ENCODE results near the gene MACROD1. TPM values are rescaled to one million over a fixed set of nuclear protein-coding genes. Genes with fewer than 3 reads are reported as not detected.

The MACROD1 gene
- total RNA-seq, 2 experiments from 2014 or later: 24.5 to 31.0 TPM

- H3K4me1 Mint-ChIP-seq (ENCODE audit: low read depth): peaks cover 5% of the 10 kb centered on the region
- no peak overlapping the region for H3K4me3 Mint-ChIP-seq
- no peaks in the 10 kb centered on the region for H3K9me3 Mint-ChIP-seq
- no peak overlapping the region for H3K27ac Mint-ChIP-seq
- ChIA-PET POLR2A (interaction anchor here (0.6 to 1.5 kb wide), 2 partner anchors 9 to 12 kb away, joined by 3 to 4 read pairs; no protein-coding TSS in a partner anchor), CTCF (interaction anchor here (0.6 to 4.3 kb wide), 24 partner anchors 9 to 339 kb away, joined by 3 to 145 read pairs (median 4); partner anchors contain the start of genes COX8A, MARK2 and OTUB1)
- intact Hi-C loops (cut with micrococcal nuclease): loop anchor here (1.0 kb wide), 1 partner anchor 149 kb away; no protein-coding TSS in a partner anchor
- peaks cover 22% of the 10 kb centered on the region for H3K36me3 Mint-ChIP-seq
- DNase-seq: peak; percentile 69
- H3K27me3 Mint-ChIP-seq: no peaks in the 10 kb centered on the region
Measured at GRCh38 chr11:63999349-64000025, 166.4 kb downstream of the MACROD1 start.

- POLR2A ChIA-PET: interaction anchor here (0.6 kb wide), 1 partner anchor 13 kb away, joined by 3 read pairs; no protein-coding TSS in a partner anchor
- H3K9me3 Mint-ChIP-seq: no peaks in the 10 kb centered on the region
- CTCF ChIA-PET: interaction anchor here (0.7 to 4.3 kb wide), 9 partner anchors 12 to 183 kb away, joined by 3 to 145 read pairs (median 4); partner anchors contain the start of gene OTUB1
- no peaks in the 10 kb centered on the region for H3K27me3 Mint-ChIP-seq
- H3K27ac Mint-ChIP-seq: no peak overlapping the region
- peaks cover 5% of the 10 kb centered on the region for H3K4me1 Mint-ChIP-seq (ENCODE audit: low read depth)
- DNase-seq: peak; percentile 13
- intact Hi-C loops (cut with micrococcal nuclease): no loop called here
- H3K4me3 Mint-ChIP-seq: no peak overlapping the region
- peaks cover 24% of the 10 kb centered on the region for H3K36me3 Mint-ChIP-seq
Measured at GRCh38 chr11:63998558-63999348, 167.2 kb downstream of the MACROD1 start.

- ChIA-PET CTCF (interaction anchor here (0.7 to 1.1 kb wide), 2 partner anchors 150 to 155 kb away, joined by 3 read pairs; no protein-coding TSS in a partner anchor), POLR2A (no interaction called here)
- intact Hi-C loops (cut with micrococcal nuclease): no loop called here
- H3K4me1 Mint-ChIP-seq (ENCODE audit: low read depth): peaks cover 7% of the 10 kb centered on the region
- DNase-seq: no peak
- no peak overlapping the region for H3K27ac Mint-ChIP-seq
- no peak overlapping the region for H3K4me3 Mint-ChIP-seq
- no peaks in the 10 kb centered on the region for H3K9me3 Mint-ChIP-seq
- H3K36me3 Mint-ChIP-seq: peaks cover 26% of the 10 kb centered on the region
- no peaks in the 10 kb centered on the region for H3K27me3 Mint-ChIP-seq
Measured at GRCh38 chr11:63997801-63998337, 168.0 kb downstream of the MACROD1 start.

GRCh38 chr11:63997104-63997700, 168.7 kb downstream of the MACROD1 start:
- H3K9me3 Mint-ChIP-seq: no peaks in the 10 kb centered on the region
- POLR2A ChIA-PET: no interaction called here
- DNase-seq: no peak
- CTCF ChIA-PET: no interaction called here
- H3K4me1 Mint-ChIP-seq (ENCODE audit: low read depth): peaks cover 7% of the 10 kb centered on the region
- intact Hi-C loops (cut with micrococcal nuclease): no loop called here
- H3K36me3 Mint-ChIP-seq: peaks cover 27% of the 10 kb centered on the region
- H3K27ac Mint-ChIP-seq: no peak overlapping the region
- H3K27me3 Mint-ChIP-seq: no peaks in the 10 kb centered on the region
- no peak overlapping the region for H3K4me3 Mint-ChIP-seq

- Mint-ChIP-seq H3K9me3 (no peaks in the 10 kb centered on the region), H3K36me3 (peaks cover 31% of the 10 kb centered on the region), H3K4me1 (ENCODE audit: low read depth) (peaks cover 9% of the 10 kb centered on the region), H3K27me3 (no peaks in the 10 kb centered on the region), H3K27ac (no peak overlapping the region), H3K4me3 (no peak overlapping the region)
- POLR2A ChIA-PET: no interaction called here
- no peak for DNase-seq
- intact Hi-C loops (cut with micrococcal nuclease): no loop called here
- CTCF ChIA-PET: no interaction called here
Measured at GRCh38 chr11:63996512-63996911, 169.4 kb downstream of the MACROD1 start.

- peaks cover 4% of the 10 kb centered on the region for H3K4me1 Mint-ChIP-seq (ENCODE audit: low read depth)
- H3K36me3 Mint-ChIP-seq: peaks cover 43% of the 10 kb centered on the region
- no peaks in the 10 kb centered on the region for H3K9me3 Mint-ChIP-seq
- no peak overlapping the region for H3K27ac Mint-ChIP-seq
- intact Hi-C loops (cut with micrococcal nuclease): no loop called here
- no peak for DNase-seq
- H3K4me3 Mint-ChIP-seq: no peak overlapping the region
- CTCF ChIA-PET: interaction anchor here (0.7 kb wide), 1 partner anchor 150 kb away, joined by 3 read pairs; no protein-coding TSS in a partner anchor
- POLR2A ChIA-PET: interaction anchor here (1.1 kb wide), 1 partner anchor 8 kb away, joined by 4 read pairs; no protein-coding TSS in a partner anchor
- H3K27me3 Mint-ChIP-seq: no peaks in the 10 kb centered on the region
Measured at GRCh38 chr11:63993993-63994392, 171.9 kb downstream of the MACROD1 start.

- H3K4me3 Mint-ChIP-seq: no peak overlapping the region
- POLR2A ChIA-PET: no interaction called here
Measured at GRCh38 chr11:63993100-63993499, 172.8 kb downstream of the MACROD1 start.

GRCh38 chr11:63991558-63991957, 174.4 kb downstream of the MACROD1 start:
- intact Hi-C loops (cut with micrococcal nuclease): no loop called here
- Mint-ChIP-seq H3K9me3 (no peaks in the 10 kb centered on the region), H3K4me3 (no peak overlapping the region), H3K27ac (no peak overlapping the region), H3K36me3 (peaks cover 39% of the 10 kb centered on the region), H3K27me3 (no peaks in the 10 kb centered on the region), H3K4me1 (ENCODE audit: low read depth) (peaks cover 18% of the 10 kb centered on the region)
- DNase-seq: no peak
- ChIA-PET POLR2A (no interaction called here), CTCF (interaction anchor here (2.6 kb wide), 1 partner anchor 9 kb away, joined by 20 read pairs; no protein-coding TSS in a partner anchor)

More at GRCh38 chr11:63993100-63993499, 172.8 kb downstream of the MACROD1 start:
- CTCF ChIA-PET: no interaction called here
- intact Hi-C loops (cut with micrococcal nuclease): no loop called here
- Mint-ChIP-seq H3K4me1 (ENCODE audit: low read depth) (peaks cover 10% of the 10 kb centered on the region), H3K36me3 (peaks cover 47% of the 10 kb centered on the region), H3K27ac (no peak overlapping the region), H3K27me3 (no peaks in the 10 kb centered on the region), H3K9me3 (no peaks in the 10 kb centered on the region)
- DNase-seq: no peak

GRCh38 chr11:63986932-63987513, 178.9 kb downstream of the MACROD1 start:
- no peak for DNase-seq
- intact Hi-C loops (cut with micrococcal nuclease): loop anchor here (1.0 to 10.0 kb wide), 2 partner anchors 13 to 318 kb away; partner anchors contain the start of genes CATSPERZ, COX8A and ESRRA
- peaks cover 22% of the 10 kb centered on the region for H3K4me1 Mint-ChIP-seq (ENCODE audit: low read depth)
- CTCF ChIA-PET: interaction anchor here (1.2 to 5.3 kb wide), 2 partner anchors 14 to 161 kb away, joined by 3 to 28 read pairs; no protein-coding TSS in a partner anchor
- peak overlapping the region; percentile 72 for H3K4me3 Mint-ChIP-seq
- no peaks in the 10 kb centered on the region for H3K9me3 Mint-ChIP-seq
- peaks cover 24% of the 10 kb centered on the region for H3K36me3 Mint-ChIP-seq
- peak overlapping the region; percentile 56 for H3K27ac Mint-ChIP-seq
- POLR2A ChIA-PET: no interaction called here
- H3K27me3 Mint-ChIP-seq: no peaks in the 10 kb centered on the region

GRCh38 chr11:63986156-63986931, 179.6 kb downstream of the MACROD1 start, which contains the start of gene OTUB1:
OTUB1 (plus strand) TSS chr11:63986438; CDS start chr11:63986457, 19 bp downstream.
- DNase-seq: peak; percentile 93
- Mint-ChIP-seq H3K9me3 (no peaks in the 10 kb centered on the region), H3K27me3 (no peaks in the 10 kb centered on the region), H3K4me1 (ENCODE audit: low read depth) (peaks cover 20% of the 10 kb centered on the region), H3K4me3 (peak within 1 kb of the TSS; percentile 94), H3K36me3 (peaks cover 19% of the 10 kb centered on the region), H3K27ac (peak within 1 kb of the TSS; percentile 91)
- intact Hi-C loops (cut with micrococcal nuclease): loop anchor here (1.0 to 10.0 kb wide), 2 partner anchors 12 to 318 kb away; partner anchors contain the start of genes CATSPERZ, COX8A and ESRRA
- POLR2A ChIA-PET: interaction anchor here (0.7 to 1.5 kb wide), 4 partner anchors 8 to 172 kb away, joined by 3 to 9 read pairs (median 4); partner anchors contain the start of gene COX8A
- CTCF ChIA-PET: interaction anchor here (0.8 to 5.3 kb wide), 3 partner anchors 14 to 180 kb away, joined by 3 to 28 read pairs (median 3); partner anchors contain the start of gene MARK2
